HepG2 (cell line): ENCODE measurements around the gene HHATL. TPM values are rescaled to one million over a fixed set of nuclear protein-coding genes. Genes with fewer than 3 reads are reported as not detected.

Experiments
- ATAC-seq: fragments of 200-7000 bp; cut with Tn5 transposase; 3 replicates; pipeline ENCODE4 v1.9.1; 2020; ENCODE audit warnings: mild to moderate bottlenecking, moderate library complexity
- BruUV-seq: library from RNA; stranded (reverse); fragments of 400-500 nt; replicated peaks from 2 replicates; lab custom pipeline; 2021; lab: Mats Ljungman, UMichigan
- CTCF ChIA-PET: fragments of 300-600 bp; formaldehyde crosslinking; extraction: SDS; loops from one replicate; lab custom pipeline; 2021; ENCODE audit warnings: low total read pairs, inconsistent platforms, low intra/inter-chr PET ratio; lab: Yijun Ruan, JAX
- POLR2A ChIA-PET: fragments of 350-600 bp; sonication (Branson Sonifier 250); formaldehyde crosslinking; loops from one replicate; lab custom pipeline; 2020; ENCODE audit warnings: antibody characterized with exemption, inconsistent platforms; lab: Yijun Ruan, JAX
- DNase-seq: peaks from one replicate; pipeline ENCODE4 v3.0.0-alpha.2; 2015; ENCODE audit warnings: low spot score
- FAIRE-seq: peaks from 3 replicates; lab custom pipeline; 2011; peaks lifted over from hg19 to GRCh38; lab: Jason Lieb, UNC
- H2AFZ ChIP-seq: one replicate; pipeline ENCODE4 v1.6.1; 2011; ENCODE audit warnings: low read length, inconsistent platforms
- H3K27ac ChIP-seq: fragments of 300-600 bp; 3 replicates; pipeline ENCODE4 v1.8.0; 2011; ENCODE audit warnings: mixed run types, mild to moderate bottlenecking, mixed read lengths, low read length, inconsistent platforms; ENCODE audit not compliant: insufficient read depth; ENCODE audit errors: extremely low read length
- H3K27me3 ChIP-seq, 2 experiments: fragments of 200-600 bp in 1 of 2; 2 replicates in 1 of 2; 3 replicates in 1 of 2; pipeline versions ENCODE4 v1.6.0 to v1.8.0; 2011; ENCODE audit warnings: low read length in 2 of 2, mild to moderate bottlenecking in 2 of 2, moderate library complexity in 2 of 2, inconsistent platforms in 1 of 2; ENCODE audit not compliant: insufficient read depth in 2 of 2, control insufficient read depth in 1 of 2
- H3K36me3 ChIP-seq, 2 experiments: fragments of 200-600 bp in 1 of 2; replicated peaks in 1 of 2; 2 replicates in 1 of 2; 3 replicates in 1 of 2; pipeline versions ENCODE4 v1.5.1 to v1.8.0; 2011; ENCODE audit warnings: low read length in 2 of 2, inconsistent platforms in 1 of 2; ENCODE audit not compliant: insufficient read depth in 2 of 2, control insufficient read depth in 1 of 2
- H3K4me1 ChIP-seq: 2 replicates; pipeline ENCODE4 v1.5.1; 2012; ENCODE audit warnings: low read length, inconsistent platforms; ENCODE audit not compliant: insufficient read depth
- H3K4me2 ChIP-seq: 2 replicates; pipeline ENCODE4 v1.6.0; 2011; ENCODE audit warnings: low read depth, low read length, inconsistent platforms
- H3K4me3 ChIP-seq, 3 experiments: fragments of 200-600 bp in 1 of 3; sonication (generic), shearing (Covaris generic) in 1 of 3; replicated peaks in 1 of 3; 2 replicates each; pipeline ENCODE4 v1.5.1; 2011 to 2016; ENCODE audit warnings: low read length in 3 of 3, inconsistent platforms in 2 of 3, low read depth in 2 of 3, mild to moderate bottlenecking in 2 of 3, control low read depth in 1 of 3, mixed read lengths in 1 of 3; ENCODE audit not compliant: insufficient read depth in 1 of 3
- H3K79me2 ChIP-seq: one replicate; pipeline ENCODE4 v1.6.1; 2011; ENCODE audit warnings: low read length, inconsistent platforms; ENCODE audit not compliant: insufficient read depth
- H3K9ac ChIP-seq: 2 replicates; pipeline ENCODE4 v1.6.0; 2011; ENCODE audit warnings: mild to moderate bottlenecking, low read depth, low read length, inconsistent platforms; ENCODE audit not compliant: insufficient read depth
- H3K9me3 ChIP-seq: 2 replicates; pipeline ENCODE4 v1.5.1; 2012; ENCODE audit warnings: mild to moderate bottlenecking, low read length
- H4K20me1 ChIP-seq: 2 replicates; pipeline ENCODE4 v1.6.0; 2011; ENCODE audit warnings: inconsistent platforms, mild to moderate bottlenecking, low read length, moderate library complexity; ENCODE audit not compliant: insufficient read depth
- ATF1 ChIP-seq: IDR thresholded peaks from 2 replicates; pipeline ENCODE4 v1.6.1; 2016; ENCODE audit warnings: mild to moderate bottlenecking, control low read depth
- FOXC1 ChIP-seq: sonication (generic); formaldehyde crosslinking; IDR thresholded peaks from 2 replicates; pipeline ENCODE4 v1.8.0; 2022; ENCODE audit warnings: mild to moderate bottlenecking, missing genetic modification reagents, borderline replicate concordance
- HMG20A ChIP-seq: IDR thresholded peaks from 2 replicates; pipeline ENCODE4 v1.6.1; 2016; ENCODE audit warnings: borderline replicate concordance
- JDP2 ChIP-seq: sonication (generic); formaldehyde crosslinking; IDR thresholded peaks from 2 replicates; pipeline ENCODE4 v1.8.1; 2022; ENCODE audit warnings: missing genetic modification reagents, borderline replicate concordance
- KDM5B ChIP-seq: sonication (generic); formaldehyde crosslinking; IDR thresholded peaks from 2 replicates; pipeline ENCODE4 v1.4.0; 2020; ENCODE audit warnings: missing genetic modification reagents, mild to moderate bottlenecking, borderline replicate concordance
- MTERF4 ChIP-seq: sonication (generic); formaldehyde crosslinking; IDR thresholded peaks from 2 replicates; pipeline ENCODE4 v1.8.0; 2023; ENCODE audit warnings: mild to moderate bottlenecking, missing genetic modification reagents
- MTF2 ChIP-seq: sonication (generic); formaldehyde crosslinking; IDR thresholded peaks from 2 replicates; pipeline ENCODE4 v1.5.0; 2020; ENCODE audit warnings: missing genetic modification reagents, borderline replicate concordance
- NCOA5 ChIP-seq: sonication (generic); formaldehyde crosslinking; IDR thresholded peaks from 2 replicates; pipeline ENCODE4 v1.4.0; 2020; ENCODE audit warnings: missing genetic modification reagents
- NFKB2 ChIP-seq: sonication (generic); formaldehyde crosslinking; IDR thresholded peaks from 2 replicates; pipeline ENCODE4 v1.4.0; 2020; ENCODE audit warnings: missing genetic modification reagents, borderline replicate concordance
- PAX8 ChIP-seq: sonication (generic); formaldehyde crosslinking; IDR thresholded peaks from 2 replicates; pipeline ENCODE4 v1.8.0; 2022; ENCODE audit warnings: mild to moderate bottlenecking, missing genetic modification reagents, borderline replicate concordance
- PCBP1 ChIP-seq: fragments of 200-400 bp; formaldehyde crosslinking; IDR thresholded peaks from 2 replicates; pipeline ENCODE4 v1.6.1; 2017; ENCODE audit warnings: mild to moderate bottlenecking, low read depth, low read length, borderline replicate concordance
- ZBTB46 ChIP-seq: sonication (generic); formaldehyde crosslinking; IDR thresholded peaks from 2 replicates; pipeline ENCODE4 v1.4.0; 2020; ENCODE audit warnings: mild to moderate bottlenecking, missing genetic modification reagents, borderline replicate concordance
- ZFP90 ChIP-seq: sonication (generic); formaldehyde crosslinking; IDR thresholded peaks from 2 replicates; pipeline ENCODE4 v1.8.0; 2022; ENCODE audit warnings: missing genetic modification reagents, mild to moderate bottlenecking, inconsistent platforms, borderline replicate concordance
- ZNF275 ChIP-seq: sonication (generic); formaldehyde crosslinking; IDR thresholded peaks from 2 replicates; pipeline ENCODE4 v1.8.0; 2022; ENCODE audit warnings: missing genetic modification reagents, mild to moderate bottlenecking, inconsistent platforms, borderline replicate concordance
- ZNF569 ChIP-seq: sonication (generic); formaldehyde crosslinking; IDR thresholded peaks from 2 replicates; pipeline ENCODE4 v1.5.0; 2020; ENCODE audit warnings: mild to moderate bottlenecking, missing genetic modification reagents, moderate library complexity, borderline replicate concordance
- ZNF747 ChIP-seq: sonication (generic); formaldehyde crosslinking; IDR thresholded peaks from 2 replicates; pipeline ENCODE4 v1.8.1; 2023; ENCODE audit warnings: missing genetic modification reagents, mild to moderate bottlenecking, borderline replicate concordance
- WGBS: methylation state at CpG from one replicate; pipeline ENCODE4 v1.1.6; 2017; ENCODE audit warnings: low lambda C conversion rate; 5-methylcytosine and 5-hydroxymethylcytosine counted together
- in situ Hi-C: cut with HindIII; loops from 2 replicates; pipeline ENCODE4 v1.10.0; 2017; ENCODE audit warnings: low pct_unique_long_range_greater_than_20kb; ENCODE audit not compliant: extremely low pct_ligation_motif_present
- intact Hi-C: fragments of 100-400 bp; cut with micrococcal nuclease; formaldehyde crosslinking; loops from one replicate; pipeline ENCODE4 v1.10.0; 2022; ENCODE audit not compliant: unreplicated experiment
- polyA plus RNA-seq, 8 experiments: library from polyadenylated mRNA; depleted of rRNA in 3 of 8; stranded (reverse) in 7 of 8; unstranded in 1 of 8; fragments of >200 nt; fragmentation: Illumina TruSeq in 4 of 8; extraction: Trizol in 4 of 8; gene quantifications; 2 replicates each; pipeline versions ENCODE4 v1.2.1 to v1.2.3, GENCODE V29; 2011 to 2016; ENCODE audit warnings: low read depth in 4 of 8, missing spikeins in 1 of 8, mixed read lengths in 1 of 8; ENCODE audit not compliant: insufficient read depth in 1 of 8
- total RNA-seq, 5 experiments: library from RNA; depleted of rRNA; stranded (reverse); fragments of >200 nt; fragmentation: Illumina TruSeq; extraction: Trizol; gene quantifications; 2 replicates each; pipeline ENCODE4 v1.2.3, GENCODE V29; 2016; ENCODE audit warnings: low read depth in 1 of 5
- TF ChIP-seq, protein P1 (sequence below): sonication (generic); formaldehyde crosslinking; conservative IDR thresholded peaks from 2 replicates; pipeline ENCODE4 v1.8.0; 2022; ENCODE audit warnings: low read depth, missing genetic modification reagents
- TF ChIP-seq, protein P2 (sequence below): sonication (generic); formaldehyde crosslinking; conservative IDR thresholded peaks from 2 replicates; pipeline ENCODE4 v1.4.0; 2020; ENCODE audit warnings: missing genetic modification reagents

The HHATL gene
- total and polyA plus RNA-seq, 2 of the 13 experiments (the other 11 are each of a cell fraction or from before 2014, with no cell fraction given): 0.26 TPM; not detected in 1

GRCh38 chr3:42674146-42674545 is 28.5 kb downstream of the HHATL start:
- Histone ChIP-seq H3K9me3 (no peaks in the 10 kb centered on the region), H3K36me3 (no peaks in the 10 kb centered on the region), H3K4me1 (no peaks in the 10 kb centered on the region), H3K9ac (no peak overlapping the region), H3K4me3 (no peak overlapping the region), H3K27ac (no peak overlapping the region), H4K20me1 (no peaks in the 10 kb centered on the region), H3K79me2 (no peaks in the 10 kb centered on the region), H2AFZ (no peak overlapping the region), H3K27me3 (no peaks in the 10 kb centered on the region), H3K4me2 (no peak overlapping the region)
- FAIRE-seq (no peak), DNase-seq (no peak), ATAC-seq (no peak)
- intact Hi-C loops (no loop called here), in situ Hi-C loops (no loop called here)
- 1% methylated on average over 3 of the region's 3 CpGs for WGBS
- BruUV-seq: no TSS peak
- CTCF ChIA-PET: no interaction called here
- POLR2A ChIA-PET: no interaction called here
- TF ChIP-seq, protein P1, sequence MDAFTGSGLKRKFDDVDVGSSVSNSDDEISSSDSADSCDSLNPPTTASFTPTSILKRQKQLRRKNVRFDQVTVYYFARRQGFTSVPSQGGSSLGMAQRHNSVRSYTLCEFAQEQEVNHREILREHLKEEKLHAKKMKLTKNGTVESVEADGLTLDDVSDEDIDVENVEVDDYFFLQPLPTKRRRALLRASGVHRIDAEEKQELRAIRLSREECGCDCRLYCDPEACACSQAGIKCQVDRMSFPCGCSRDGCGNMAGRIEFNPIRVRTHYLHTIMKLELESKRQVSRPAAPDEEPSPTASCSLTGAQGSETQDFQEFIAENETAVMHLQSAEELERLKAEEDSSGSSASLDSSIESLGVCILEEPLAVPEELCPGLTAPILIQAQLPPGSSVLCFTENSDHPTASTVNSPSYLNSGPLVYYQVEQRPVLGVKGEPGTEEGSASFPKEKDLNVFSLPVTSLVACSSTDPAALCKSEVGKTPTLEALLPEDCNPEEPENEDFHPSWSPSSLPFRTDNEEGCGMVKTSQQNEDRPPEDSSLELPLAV (CRISPR knock-in tag): no peak
- TF ChIP-seq HMG20A (no peak), PAX8 (CRISPR knock-in tag) (no peak), ZFP90 (CRISPR knock-in tag) (no peak), ZNF275 (CRISPR knock-in tag) (no peak), MTERF4 (no peak), PCBP1 (no peak), ZBTB46 (CRISPR knock-in tag) (no peak), ATF1 (CRISPR knock-in tag) (no peak), NCOA5 (CRISPR knock-in tag) (no peak), ZNF747 (CRISPR knock-in tag) (no peak), JDP2 (CRISPR knock-in tag) (no peak), KDM5B (no peak), MTF2 (CRISPR knock-in tag) (no peak), NFKB2 (CRISPR knock-in tag) (no peak), ZNF569 (CRISPR knock-in tag) (no peak), FOXC1 (no peak)
- TF ChIP-seq, protein P2, sequence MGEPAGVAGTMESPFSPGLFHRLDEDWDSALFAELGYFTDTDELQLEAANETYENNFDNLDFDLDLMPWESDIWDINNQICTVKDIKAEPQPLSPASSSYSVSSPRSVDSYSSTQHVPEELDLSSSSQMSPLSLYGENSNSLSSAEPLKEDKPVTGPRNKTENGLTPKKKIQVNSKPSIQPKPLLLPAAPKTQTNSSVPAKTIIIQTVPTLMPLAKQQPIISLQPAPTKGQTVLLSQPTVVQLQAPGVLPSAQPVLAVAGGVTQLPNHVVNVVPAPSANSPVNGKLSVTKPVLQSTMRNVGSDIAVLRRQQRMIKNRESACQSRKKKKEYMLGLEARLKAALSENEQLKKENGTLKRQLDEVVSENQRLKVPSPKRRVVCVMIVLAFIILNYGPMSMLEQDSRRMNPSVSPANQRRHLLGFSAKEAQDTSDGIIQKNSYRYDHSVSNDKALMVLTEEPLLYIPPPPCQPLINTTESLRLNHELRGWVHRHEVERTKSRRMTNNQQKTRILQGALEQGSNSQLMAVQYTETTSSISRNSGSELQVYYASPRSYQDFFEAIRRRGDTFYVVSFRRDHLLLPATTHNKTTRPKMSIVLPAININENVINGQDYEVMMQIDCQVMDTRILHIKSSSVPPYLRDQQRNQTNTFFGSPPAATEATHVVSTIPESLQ: no peak
